Activated CD8-positive, alpha-beta memory T cell treated with anti-CD3 and anti-CD28 coated beads, Interleukin-2, amount 50 U/mL, for 1 hour (primary cell): ENCODE results near the gene REPS2.

ENCODE experiments used
- DNase-seq: peaks from one replicate; pipeline ENCODE4 v3.0.0-alpha.2; 2020; ENCODE audit errors: extremely low read depth

REPS2 gene

GRCh38 chrX:17081968-17082367 is 135.5 kb downstream of the REPS2 start:
- no peak for DNase-seq

GRCh38 chrX:17082831-17083230 is 136.4 kb downstream of the REPS2 start:
- DNase-seq: no peak

- no peak for DNase-seq
These were observed 139.9 kb downstream of the REPS2 start for GRCh38 chrX:17086317-17086716.

- DNase-seq: no peak
These were observed 148.7 kb downstream of the REPS2 start for GRCh38 chrX:17095161-17095560.

- no peak for DNase-seq
These were observed 152.2 kb downstream of the REPS2 start for GRCh38 chrX:17098516-17099247.

- DNase-seq: no peak
These were observed 158.0 kb downstream of the REPS2 start for GRCh38 chrX:17104433-17104832.

- no peak for DNase-seq
These were observed 174.4 kb downstream of the REPS2 start for GRCh38 chrX:17120816-17121215.

- no peak for DNase-seq
These were observed 207.5 kb downstream of the REPS2 start for GRCh38 chrX:17154001-17154400.

GRCh38 chrX:17160975-17161374 is 214.5 kb downstream of the REPS2 start:
- no peak for DNase-seq

GRCh38 chrX:17161991-17162390 is 215.5 kb downstream of the REPS2 start:
- no peak for DNase-seq

GRCh38 chrX:17164079-17164478 is 217.6 kb downstream of the REPS2 start:
- DNase-seq: no peak

- no peak for DNase-seq
These were observed 218.5 kb downstream of the REPS2 start for GRCh38 chrX:17164941-17165340.

GRCh38 chrX:17167915-17168314 is 221.5 kb downstream of the REPS2 start:
- DNase-seq: no peak

- DNase-seq: no peak
These were observed 224.5 kb downstream of the REPS2 start for GRCh38 chrX:17170973-17171372.

GRCh38 chrX:17174671-17175070 is 228.2 kb downstream of the REPS2 start:
- no peak for DNase-seq

GRCh38 chrX:17182317-17182716 is 235.9 kb downstream of the REPS2 start:
- DNase-seq: no peak

GRCh38 chrX:17183566-17183965 is 237.1 kb downstream of the REPS2 start:
- DNase-seq: no peak

GRCh38 chrX:17185431-17185830 is 239.0 kb downstream of the REPS2 start:
- no peak for DNase-seq

GRCh38 chrX:17187136-17187756 is 240.8 kb downstream of the REPS2 start:
- DNase-seq: no peak

- DNase-seq: no peak
These were observed 245.6 kb downstream of the REPS2 start for GRCh38 chrX:17192106-17192505.
